Common myeloid progenitor, CD34-positive (primary cell): ENCODE results near the gene IGFBP7.

ENCODE experiments used
- CTCF ChIA-PET: fragments of 350-600 bp; sonication (Branson Sonifier 250); formaldehyde crosslinking; loops from one replicate; lab custom pipeline; 2021; ENCODE audit warnings: antibody characterized with exemption; lab: Charles Lee
- POLR2A ChIA-PET: fragments of 350-600 bp; sonication (Branson Sonifier 250); formaldehyde crosslinking; loops from one replicate; lab custom pipeline; 2021; ENCODE audit warnings: antibody characterized with exemption; lab: Charles Lee
- DNase-seq, 3 donors: peaks; one replicate each; pipeline versions ENCODE4 v3.0.0 to v3.0.0-alpha.2; 2013
- H3K27ac ChIP-seq, 2 experiments: 1 replicate in 1 of 2; 2 replicates in 1 of 2; pipeline ENCODE4 v1.7.0; 2013; ENCODE audit warnings: inconsistent platforms in 2 of 2, low read length in 2 of 2, mild to moderate bottlenecking in 2 of 2, low read depth in 1 of 2, moderate library complexity in 1 of 2; ENCODE audit not compliant: severe bottlenecking in 2 of 2, insufficient read depth in 1 of 2, poor library complexity in 1 of 2
- H3K27me3 ChIP-seq, 5 experiments: replicated peaks in 2 of 5; 1 replicate in 3 of 5; 2 replicates in 2 of 5; pipeline versions ENCODE4 v1.6.1 to v1.7.0; 2013; ENCODE audit warnings: low read length in 4 of 5, mild to moderate bottlenecking in 2 of 5, moderate library complexity in 2 of 5, inconsistent platforms in 1 of 5; ENCODE audit not compliant: insufficient read depth in 5 of 5, control insufficient read depth in 4 of 5
- H3K36me3 ChIP-seq, 4 experiments: 1 replicate in 2 of 4; 2 replicates in 2 of 4; pipeline versions ENCODE4 v1.6.1 to v1.7.0; 2013; ENCODE audit warnings: low read length in 3 of 4, control low read depth in 1 of 4, mild to moderate bottlenecking in 1 of 4; ENCODE audit not compliant: control insufficient read depth in 4 of 4, insufficient read depth in 4 of 4
- H3K4me1 ChIP-seq, 4 experiments: 1 replicate in 3 of 4; 2 replicates in 1 of 4; pipeline versions ENCODE4 v1.6.1 to v1.7.1; 2013; ENCODE audit warnings: low read length in 3 of 4, mild to moderate bottlenecking in 3 of 4, control low read depth in 1 of 4, inconsistent platforms in 1 of 4, moderate library complexity in 1 of 4; ENCODE audit not compliant: control insufficient read depth in 4 of 4, insufficient read depth in 4 of 4; ENCODE audit errors: control extremely low read depth in 1 of 4
- H3K4me3 ChIP-seq, 7 experiments: 1 replicate in 4 of 7; 2 replicates in 3 of 7; pipeline versions ENCODE4 v1.5.1 to v1.7.0; 2013; ENCODE audit warnings: mild to moderate bottlenecking in 7 of 7, low read length in 6 of 7, moderate library complexity in 6 of 7, inconsistent platforms in 2 of 7, low read depth in 2 of 7, control low read depth in 1 of 7; ENCODE audit not compliant: insufficient read depth in 4 of 7, control insufficient read depth in 1 of 7; ENCODE audit errors: extremely low read depth in 1 of 7
- H3K9me3 ChIP-seq, 5 experiments: 1 replicate in 4 of 5; 2 replicates in 1 of 5; pipeline versions ENCODE4 v1.6.1 to v1.7.1; 2013; ENCODE audit warnings: low read length in 4 of 5, mild to moderate bottlenecking in 2 of 5, inconsistent platforms in 1 of 5, low read depth in 1 of 5, moderate library complexity in 1 of 5; ENCODE audit not compliant: control insufficient read depth in 4 of 5, insufficient read depth in 2 of 5; ENCODE audit errors: control extremely low read depth in 1 of 5
- WGBS: methylation state at CpG from one replicate; pipeline ENCODE4 v1.1.5; 2013; ENCODE audit not compliant: insufficient coverage; 5-methylcytosine and 5-hydroxymethylcytosine counted together

Gene IGFBP7

GRCh38 chr4:57147335-57148060 is 37.3 kb upstream of the IGFBP7 start:
- H3K27ac ChIP-seq = no peak overlapping the region

GRCh38 chr4:57146444-57146843 is 36.3 kb upstream of the IGFBP7 start:
- Histone ChIP-seq H3K36me3 (no peaks in the 10 kb centered on the region), H3K4me3 (no peak overlapping the region), H3K27me3 (peaks cover 0 to 2% (median 0%) of the 10 kb centered on the region in 5 experiments), H3K4me1 (no peaks in the 10 kb centered on the region), H3K9me3 (no peaks in the 10 kb centered on the region), H3K27ac (no peak overlapping the region)
- CTCF ChIA-PET = no interaction called here
- 92% methylated on average over 2 of the region's 4 CpGs for WGBS
- no peak for DNase-seq
- POLR2A ChIA-PET = no interaction called here

More at GRCh38 chr4:57147335-57148060, 37.3 kb upstream of the IGFBP7 start:
- CTCF ChIA-PET = no interaction called here
- Histone ChIP-seq H3K36me3 (no peaks in the 10 kb centered on the region), H3K9me3 (no peaks in the 10 kb centered on the region), H3K27me3 (peaks cover 0 to 2% (median 0%) of the 10 kb centered on the region in 5 experiments), H3K4me3 (no peak overlapping the region), H3K4me1 (no peaks in the 10 kb centered on the region)
- POLR2A ChIA-PET = interaction anchor here (0.5 kb wide), 1 partner anchor 144 kb away, joined by 3 read pairs; no protein-coding TSS in a partner anchor
- DNase-seq = no peak
- 96% methylated on average over 7 of the region's 9 CpGs for WGBS

GRCh38 chr4:57144466-57144865 is 34.3 kb upstream of the IGFBP7 start:
- DNase-seq = no peak
- no CpG with 5 or more reads among the region's 2 CpGs for WGBS
- H3K4me3 ChIP-seq = no peak overlapping the region
- H3K4me1 ChIP-seq = no peaks in the 10 kb centered on the region
- peaks cover 0 to 2% (median 0%) of the 10 kb centered on the region in 5 experiments for H3K27me3 ChIP-seq
- peaks cover 0 to 1% (median 0%) of the 10 kb centered on the region in 5 experiments for H3K9me3 ChIP-seq
- H3K36me3 ChIP-seq = no peaks in the 10 kb centered on the region
- no peak overlapping the region for H3K27ac ChIP-seq
- ChIA-PET POLR2A (no interaction called here), CTCF (interaction anchor here (0.7 to 1.6 kb wide), 2 partner anchors 13 to 19 kb away, joined by 4 read pairs; no protein-coding TSS in a partner anchor)

- ChIA-PET POLR2A (no interaction called here), CTCF (interaction anchor here (1.3 to 1.5 kb wide), 2 partner anchors 9 to 24 kb away, joined by 3 to 6 read pairs; no protein-coding TSS in a partner anchor)
- H3K4me3 ChIP-seq = no peak overlapping the region
- H3K27me3 ChIP-seq = no peaks in the 10 kb centered on the region
- no peak for DNase-seq
- H3K9me3 ChIP-seq = peaks cover 0 to 11% (median 1%) of the 10 kb centered on the region in 5 experiments
- no peaks in the 10 kb centered on the region for H3K36me3 ChIP-seq
- no peak overlapping the region for H3K27ac ChIP-seq
- H3K4me1 ChIP-seq = no peaks in the 10 kb centered on the region
These were observed 29.6 kb upstream of the IGFBP7 start for GRCh38 chr4:57139783-57140182.

- H3K27me3 ChIP-seq = no peaks in the 10 kb centered on the region
- H3K4me3 ChIP-seq = no peak overlapping the region
- no peaks in the 10 kb centered on the region for H3K36me3 ChIP-seq
- ChIA-PET POLR2A (no interaction called here), CTCF (interaction anchor here (0.7 to 1.2 kb wide), 2 partner anchors 19 to 30 kb away, joined by 3 read pairs; no protein-coding TSS in a partner anchor)
- no peak overlapping the region for H3K27ac ChIP-seq
- H3K4me1 ChIP-seq = no peaks in the 10 kb centered on the region
- DNase-seq = no peak
- H3K9me3 ChIP-seq = peaks cover 0 to 11% (median 1%) of the 10 kb centered on the region in 5 experiments
These were observed 27.1 kb upstream of the IGFBP7 start for GRCh38 chr4:57137261-57137660.

- peak in 1 of 3 donors; percentile 10 for DNase-seq
- no peak overlapping the region for H3K4me3 ChIP-seq
- CTCF ChIA-PET = no interaction called here
- H3K27me3 ChIP-seq = no peaks in the 10 kb centered on the region
- H3K27ac ChIP-seq = no peak overlapping the region
- no peaks in the 10 kb centered on the region for H3K4me1 ChIP-seq
- H3K36me3 ChIP-seq = no peaks in the 10 kb centered on the region
- H3K9me3 ChIP-seq = peaks cover 0 to 11% (median 1%) of the 10 kb centered on the region in 5 experiments
- POLR2A ChIA-PET = no interaction called here
These were observed 26.1 kb upstream of the IGFBP7 start for GRCh38 chr4:57136281-57136680.

GRCh38 chr4:57132743-57133137 is 22.6 kb upstream of the IGFBP7 start:
- Histone ChIP-seq H3K4me3 (no peak overlapping the region), H3K27ac (no peak overlapping the region), H3K36me3 (no peaks in the 10 kb centered on the region), H3K9me3 (peaks cover 0 to 8% (median 0%) of the 10 kb centered on the region in 5 experiments), H3K27me3 (no peaks in the 10 kb centered on the region), H3K4me1 (no peaks in the 10 kb centered on the region)
- CTCF ChIA-PET = interaction anchor here (1.2 kb wide), 1 partner anchor 18 kb away, joined by 3 read pairs; no protein-coding TSS in a partner anchor
- POLR2A ChIA-PET = no interaction called here
- DNase-seq = no peak
- whole genome bisulfite sequencing = no CpG with 5 or more reads among the region's 2 CpGs
